Neural cell (in vitro differentiated cells): ENCODE measurements around the gene IMMP1L. TPM values are rescaled to one million over a fixed set of nuclear protein-coding genes. Genes with fewer than 3 reads are reported as not detected.

Source experiments
- H2AFZ ChIP-seq: fragments of 200-600, 300-800 bp; sonication (generic), shearing (Covaris generic); 2 replicates; pipeline ENCODE4 v1.6.0; 2014; ENCODE audit warnings: low read depth, mild to moderate bottlenecking, antibody characterized with exemption, low read length, moderate library complexity
- H3F3A ChIP-seq: fragments of 200-600 bp; shearing (Covaris generic); 2 replicates; pipeline ENCODE4 v1.6.1; 2016; ENCODE audit warnings: mild to moderate bottlenecking, moderate library complexity, mixed read lengths, antibody characterized with exemption, low read length; ENCODE audit not compliant: insufficient read depth, poor library complexity, severe bottlenecking
- H3K27ac ChIP-seq: fragments of 200-600, 300-800 bp; sonication (generic), shearing (Covaris generic); 2 replicates; pipeline ENCODE4 v1.5.1; 2014; ENCODE audit warnings: mild to moderate bottlenecking, low read length, moderate library complexity
- H3K27me3 ChIP-seq: fragments of 300-800, 200-600 bp; sonication (generic), shearing (Covaris generic); 2 replicates; pipeline ENCODE4 v1.6.0; 2014; ENCODE audit warnings: mild to moderate bottlenecking, low read depth, low read length, moderate library complexity; ENCODE audit not compliant: insufficient read depth
- H3K36me3 ChIP-seq: fragments of 300-800, 200-600 bp; sonication (generic), shearing (Covaris generic); 2 replicates; pipeline ENCODE4 v1.5.1; 2014; ENCODE audit warnings: mild to moderate bottlenecking, antibody characterized with exemption, low read length, moderate library complexity; ENCODE audit not compliant: insufficient read depth
- H3K4me2 ChIP-seq: fragments of 300-800, 200-600 bp; sonication (generic), shearing (Covaris generic); 2 replicates; pipeline ENCODE4 v1.6.0; 2014; ENCODE audit warnings: mild to moderate bottlenecking, low read length
- H3K4me3 ChIP-seq: fragments of 300-800, 200-600 bp; sonication (generic), shearing (Covaris generic); 2 replicates; pipeline ENCODE4 v1.5.1; 2014; ENCODE audit warnings: mild to moderate bottlenecking, low read length, moderate library complexity
- H3K79me2 ChIP-seq: fragments of 200-600 bp; shearing (Covaris generic); replicated peaks from 2 replicates; pipeline ENCODE4 v1.6.0; 2014; ENCODE audit warnings: mild to moderate bottlenecking, low read length, moderate library complexity; ENCODE audit not compliant: insufficient read depth
- H3K9ac ChIP-seq: fragments of 300-800, 200-600 bp; sonication (generic), shearing (Covaris generic); 2 replicates; pipeline ENCODE4 v1.6.1; 2016; ENCODE audit warnings: mild to moderate bottlenecking, low read length, mixed read lengths
- H3K9me2 ChIP-seq: fragments of 200-600 bp; shearing (Covaris generic); 2 replicates; pipeline ENCODE4 v1.6.1; 2016; ENCODE audit warnings: mild to moderate bottlenecking, low read length, mixed read lengths; ENCODE audit not compliant: insufficient read depth
- H3K9me3 ChIP-seq: fragments of 200-600, 300-800 bp; sonication (generic), shearing (Covaris generic); 2 replicates; pipeline ENCODE4 v1.6.1; 2016; ENCODE audit warnings: mild to moderate bottlenecking, mixed run types, low read length, moderate library complexity, mixed read lengths
- H4K20me1 ChIP-seq: fragments of 200-600 bp; shearing (Covaris generic); 2 replicates; pipeline ENCODE4 v1.6.1; 2016; ENCODE audit warnings: mild to moderate bottlenecking, mixed run types; ENCODE audit not compliant: insufficient read depth
- EP300 ChIP-seq: fragments of 450-650 bp; conservative IDR thresholded peaks from 2 replicates; pipeline ENCODE4 v1.6.1; 2014; ENCODE audit warnings: antibody characterized with exemption, mild to moderate bottlenecking, moderate library complexity; ENCODE audit not compliant: poor library complexity, severe bottlenecking
- EZH2 ChIP-seq: fragments of 200-600, 300-800 bp; shearing (Covaris generic), sonication (generic); IDR thresholded peaks from 2 replicates; pipeline ENCODE4 v1.6.1; 2014; ENCODE audit warnings: antibody characterized with exemption, low read length, borderline replicate concordance, mild to moderate bottlenecking; ENCODE audit not compliant: insufficient read depth, poor library complexity, severe bottlenecking
- MXI1 ChIP-seq: fragments of 450-650 bp; conservative IDR thresholded peaks from 2 replicates; pipeline ENCODE4 v1.6.1; 2014; ENCODE audit warnings: antibody characterized with exemption, mild to moderate bottlenecking; ENCODE audit not compliant: poor library complexity, severe bottlenecking
- POLR2AphosphoS5 ChIP-seq: IDR thresholded peaks from 2 replicates; pipeline ENCODE4 v1.6.1; 2012
- RAD21 ChIP-seq: fragments of 450-650 bp; conservative IDR thresholded peaks from 2 replicates; pipeline ENCODE4 v1.6.1; 2014; ENCODE audit warnings: antibody characterized with exemption, mild to moderate bottlenecking, moderate library complexity
- SMC3 ChIP-seq: fragments of 450-650 bp; conservative IDR thresholded peaks from 2 replicates; pipeline ENCODE4 v1.6.1; 2014; ENCODE audit warnings: antibody characterized with exemption, mild to moderate bottlenecking, moderate library complexity; ENCODE audit not compliant: poor library complexity
- TAF1 ChIP-seq: IDR thresholded peaks from 2 replicates; pipeline ENCODE4 v1.6.1; 2012; ENCODE audit warnings: low read depth
- polyA plus RNA-seq: library from polyadenylated mRNA; depleted of rRNA; stranded (reverse); fragments of >200 nt; gene quantifications from 2 replicates; pipeline ENCODE4 v1.2.3, GENCODE V29; 2014
- TF ChIP-seq, protein P1 (sequence below): fragments of 450-650 bp; IDR thresholded peaks from 2 replicates; pipeline ENCODE4 v1.5.1; 2014; ENCODE audit warnings: antibody characterized with exemption, mild to moderate bottlenecking, moderate library complexity; ENCODE audit not compliant: poor library complexity, severe bottlenecking
- TF ChIP-seq, protein P2 (sequence below): IDR thresholded peaks from 2 replicates; pipeline ENCODE4 v1.6.1; 2012; ENCODE audit warnings: borderline replicate concordance

IMMP1L gene
- polyA plus RNA-seq, 1 donor from 2014 or later: 386 TPM

DNA sequence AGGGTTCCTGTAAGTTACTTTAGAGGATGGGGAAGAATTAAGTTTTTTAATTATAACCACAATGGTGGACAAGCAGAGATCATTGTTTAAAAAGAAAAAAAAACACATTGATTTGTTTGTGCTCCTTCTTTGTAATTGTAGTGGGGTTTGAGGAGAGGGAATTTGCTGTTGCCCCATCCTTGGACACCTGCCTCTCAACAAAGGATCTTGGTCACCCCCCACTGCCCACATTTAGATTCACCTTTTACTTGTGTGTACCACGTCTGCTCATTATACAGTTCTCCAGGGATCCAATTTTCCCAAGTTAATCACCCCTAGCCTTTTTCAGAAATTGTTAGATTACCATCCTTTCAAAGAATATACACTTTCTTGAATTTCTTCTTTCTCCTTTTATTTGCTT lies 86.7 kb downstream of the IMMP1L start:
- Histone ChIP-seq H3K4me2 (no peak overlapping the region), H3K4me3 (no peak overlapping the region), H2AFZ (no peak overlapping the region), H3F3A (no peaks in the 10 kb centered on the region), H3K79me2 (no peaks in the 10 kb centered on the region), H3K36me3 (no peaks in the 10 kb centered on the region), H4K20me1 (no peaks in the 10 kb centered on the region), H3K9me3 (no peaks in the 10 kb centered on the region), H3K27ac (no peak overlapping the region), H3K27me3 (no peaks in the 10 kb centered on the region), H3K9me2 (no peaks in the 10 kb centered on the region), H3K9ac (no peak overlapping the region)
- no peak for TF ChIP-seq EZH2
- TF ChIP-seq, protein P1, sequence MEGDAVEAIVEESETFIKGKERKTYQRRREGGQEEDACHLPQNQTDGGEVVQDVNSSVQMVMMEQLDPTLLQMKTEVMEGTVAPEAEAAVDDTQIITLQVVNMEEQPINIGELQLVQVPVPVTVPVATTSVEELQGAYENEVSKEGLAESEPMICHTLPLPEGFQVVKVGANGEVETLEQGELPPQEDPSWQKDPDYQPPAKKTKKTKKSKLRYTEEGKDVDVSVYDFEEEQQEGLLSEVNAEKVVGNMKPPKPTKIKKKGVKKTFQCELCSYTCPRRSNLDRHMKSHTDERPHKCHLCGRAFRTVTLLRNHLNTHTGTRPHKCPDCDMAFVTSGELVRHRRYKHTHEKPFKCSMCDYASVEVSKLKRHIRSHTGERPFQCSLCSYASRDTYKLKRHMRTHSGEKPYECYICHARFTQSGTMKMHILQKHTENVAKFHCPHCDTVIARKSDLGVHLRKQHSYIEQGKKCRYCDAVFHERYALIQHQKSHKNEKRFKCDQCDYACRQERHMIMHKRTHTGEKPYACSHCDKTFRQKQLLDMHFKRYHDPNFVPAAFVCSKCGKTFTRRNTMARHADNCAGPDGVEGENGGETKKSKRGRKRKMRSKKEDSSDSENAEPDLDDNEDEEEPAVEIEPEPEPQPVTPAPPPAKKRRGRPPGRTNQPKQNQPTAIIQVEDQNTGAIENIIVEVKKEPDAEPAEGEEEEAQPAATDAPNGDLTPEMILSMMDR: no peak
- no peak for TF ChIP-seq MXI1
- TF ChIP-seq, protein P2, sequence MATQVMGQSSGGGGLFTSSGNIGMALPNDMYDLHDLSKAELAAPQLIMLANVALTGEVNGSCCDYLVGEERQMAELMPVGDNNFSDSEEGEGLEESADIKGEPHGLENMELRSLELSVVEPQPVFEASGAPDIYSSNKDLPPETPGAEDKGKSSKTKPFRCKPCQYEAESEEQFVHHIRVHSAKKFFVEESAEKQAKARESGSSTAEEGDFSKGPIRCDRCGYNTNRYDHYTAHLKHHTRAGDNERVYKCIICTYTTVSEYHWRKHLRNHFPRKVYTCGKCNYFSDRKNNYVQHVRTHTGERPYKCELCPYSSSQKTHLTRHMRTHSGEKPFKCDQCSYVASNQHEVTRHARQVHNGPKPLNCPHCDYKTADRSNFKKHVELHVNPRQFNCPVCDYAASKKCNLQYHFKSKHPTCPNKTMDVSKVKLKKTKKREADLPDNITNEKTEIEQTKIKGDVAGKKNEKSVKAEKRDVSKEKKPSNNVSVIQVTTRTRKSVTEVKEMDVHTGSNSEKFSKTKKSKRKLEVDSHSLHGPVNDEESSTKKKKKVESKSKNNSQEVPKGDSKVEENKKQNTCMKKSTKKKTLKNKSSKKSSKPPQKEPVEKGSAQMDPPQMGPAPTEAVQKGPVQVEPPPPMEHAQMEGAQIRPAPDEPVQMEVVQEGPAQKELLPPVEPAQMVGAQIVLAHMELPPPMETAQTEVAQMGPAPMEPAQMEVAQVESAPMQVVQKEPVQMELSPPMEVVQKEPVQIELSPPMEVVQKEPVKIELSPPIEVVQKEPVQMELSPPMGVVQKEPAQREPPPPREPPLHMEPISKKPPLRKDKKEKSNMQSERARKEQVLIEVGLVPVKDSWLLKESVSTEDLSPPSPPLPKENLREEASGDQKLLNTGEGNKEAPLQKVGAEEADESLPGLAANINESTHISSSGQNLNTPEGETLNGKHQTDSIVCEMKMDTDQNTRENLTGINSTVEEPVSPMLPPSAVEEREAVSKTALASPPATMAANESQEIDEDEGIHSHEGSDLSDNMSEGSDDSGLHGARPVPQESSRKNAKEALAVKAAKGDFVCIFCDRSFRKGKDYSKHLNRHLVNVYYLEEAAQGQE: no peak
- TF ChIP-seq SMC3: no peak
- no peak for TF ChIP-seq RAD21
- TF ChIP-seq POLR2AphosphoS5: no peak
- no peak for TF ChIP-seq TAF1
- TF ChIP-seq EP300: no peak

DNA sequence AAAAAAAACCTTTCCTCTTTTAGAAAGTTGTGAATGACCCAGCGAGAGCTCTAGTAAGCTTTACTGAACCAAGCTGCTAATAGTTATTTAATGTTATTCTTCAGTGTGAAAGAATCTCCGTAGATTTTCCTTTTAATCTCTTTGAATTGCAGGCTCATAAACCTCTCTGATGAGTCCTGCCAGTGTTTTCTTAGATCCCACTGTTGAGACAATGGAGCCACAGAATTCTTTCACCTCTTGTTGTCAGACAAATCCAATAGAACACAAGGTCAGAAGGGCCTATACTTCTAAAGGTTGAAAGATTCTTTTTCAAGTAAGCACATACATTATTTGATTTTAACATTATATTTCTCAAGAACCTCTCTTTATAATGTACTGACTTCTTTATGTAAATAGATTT lies 87.6 kb downstream of the IMMP1L start:
- Histone ChIP-seq H3K9ac (no peak overlapping the region), H2AFZ (no peak overlapping the region), H3K79me2 (no peaks in the 10 kb centered on the region), H3K27me3 (no peaks in the 10 kb centered on the region), H3K36me3 (no peaks in the 10 kb centered on the region), H3K4me2 (no peak overlapping the region), H4K20me1 (no peaks in the 10 kb centered on the region), H3K4me3 (no peak overlapping the region), H3K9me3 (no peaks in the 10 kb centered on the region), H3F3A (no peaks in the 10 kb centered on the region), H3K27ac (no peak overlapping the region), H3K9me2 (no peaks in the 10 kb centered on the region)
- TF ChIP-seq, protein P1: no peak
